Rectal smooth muscle tissue (tissue), 1 donor: ENCODE results near the gene CBX7.

Source experiments
- H3K27ac ChIP-seq: one replicate; pipeline ENCODE4 v1.7.0; 2013; ENCODE audit warnings: low read depth, low read length, inconsistent platforms
- H3K27me3 ChIP-seq: one replicate; pipeline ENCODE4 v1.7.0; 2013; ENCODE audit warnings: low read length; ENCODE audit not compliant: control insufficient read depth, insufficient read depth
- H3K36me3 ChIP-seq: one replicate; pipeline ENCODE4 v1.7.0; 2013; ENCODE audit warnings: low read length; ENCODE audit not compliant: control insufficient read depth, insufficient read depth
- H3K4me1 ChIP-seq: one replicate; pipeline ENCODE4 v1.7.0; 2013; ENCODE audit warnings: low read length; ENCODE audit not compliant: control insufficient read depth, insufficient read depth
- H3K4me3 ChIP-seq: one replicate; pipeline ENCODE4 v1.7.0; 2013; ENCODE audit warnings: low read length
- H3K9ac ChIP-seq: one replicate; pipeline ENCODE4 v1.7.0; 2013; ENCODE audit warnings: low read length

CBX7 gene

DNA sequence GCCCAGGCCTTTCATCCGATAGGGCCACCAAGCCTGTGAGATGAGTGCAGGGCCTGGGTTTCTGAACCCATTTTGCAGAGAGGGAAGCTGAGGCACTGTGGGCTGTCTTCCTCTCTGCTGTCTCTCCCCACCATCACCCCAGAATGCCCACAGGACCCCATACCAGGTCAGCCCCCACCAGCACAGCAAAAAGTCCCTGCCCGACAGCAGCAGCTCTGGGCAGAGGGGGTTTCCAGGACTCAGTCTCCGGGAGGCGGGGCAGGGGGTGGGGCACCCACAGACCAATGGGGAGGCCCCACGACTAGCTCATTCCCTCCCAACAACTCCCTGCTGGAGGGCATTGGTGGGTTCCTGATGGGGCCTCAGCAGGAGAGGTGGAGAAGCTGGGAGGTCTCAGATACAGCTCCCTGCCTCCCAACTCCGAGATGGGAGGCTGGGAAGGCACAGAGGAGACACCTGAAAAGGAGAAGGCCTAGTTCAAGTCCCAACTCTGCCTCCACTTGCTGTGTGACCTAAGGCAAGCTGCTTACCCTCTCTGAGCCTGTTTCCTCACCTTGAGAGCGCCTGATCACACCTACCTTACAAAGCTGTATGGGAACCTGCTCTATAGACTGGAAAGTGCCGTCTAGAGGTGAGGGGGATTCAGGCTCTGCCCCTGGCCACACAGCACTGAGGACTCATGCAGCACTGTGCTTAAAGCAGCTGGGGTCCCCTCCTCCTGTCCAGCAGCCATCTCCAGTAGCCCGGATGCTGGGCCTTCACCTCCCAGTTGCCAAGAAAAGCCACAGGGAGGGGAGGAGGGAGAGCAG is 3.5 kb downstream of the CBX7 start:
- Histone ChIP-seq H3K4me1 (peaks cover 31% of the 10 kb centered on the region), H3K27ac (peak overlapping the region; percentile 56), H3K27me3 (no peaks in the 10 kb centered on the region), H3K9ac (no peak overlapping the region), H3K4me3 (peak overlapping the region; percentile 34), H3K36me3 (no peaks in the 10 kb centered on the region)

- Histone ChIP-seq H3K4me3 (no peak overlapping the region), H3K27ac (peak overlapping the region; percentile 56), H3K9ac (no peak overlapping the region)
These were observed 4.3 kb downstream of the CBX7 start for GRCh38 chr22:39148026-39148726.

GRCh38 chr22:39147335-39148025 is 5.0 kb downstream of the CBX7 start:
- Histone ChIP-seq H3K36me3 (no peaks in the 10 kb centered on the region), H3K9ac (no peak overlapping the region), H3K4me1 (peaks cover 36% of the 10 kb centered on the region), H3K4me3 (no peak overlapping the region), H3K27ac (peak overlapping the region; percentile 49), H3K27me3 (no peaks in the 10 kb centered on the region)

More at GRCh38 chr22:39148026-39148726, 4.3 kb downstream of the CBX7 start:
- Histone ChIP-seq H3K4me1 (peaks cover 36% of the 10 kb centered on the region), H3K27me3 (no peaks in the 10 kb centered on the region), H3K36me3 (no peaks in the 10 kb centered on the region)

DNA sequence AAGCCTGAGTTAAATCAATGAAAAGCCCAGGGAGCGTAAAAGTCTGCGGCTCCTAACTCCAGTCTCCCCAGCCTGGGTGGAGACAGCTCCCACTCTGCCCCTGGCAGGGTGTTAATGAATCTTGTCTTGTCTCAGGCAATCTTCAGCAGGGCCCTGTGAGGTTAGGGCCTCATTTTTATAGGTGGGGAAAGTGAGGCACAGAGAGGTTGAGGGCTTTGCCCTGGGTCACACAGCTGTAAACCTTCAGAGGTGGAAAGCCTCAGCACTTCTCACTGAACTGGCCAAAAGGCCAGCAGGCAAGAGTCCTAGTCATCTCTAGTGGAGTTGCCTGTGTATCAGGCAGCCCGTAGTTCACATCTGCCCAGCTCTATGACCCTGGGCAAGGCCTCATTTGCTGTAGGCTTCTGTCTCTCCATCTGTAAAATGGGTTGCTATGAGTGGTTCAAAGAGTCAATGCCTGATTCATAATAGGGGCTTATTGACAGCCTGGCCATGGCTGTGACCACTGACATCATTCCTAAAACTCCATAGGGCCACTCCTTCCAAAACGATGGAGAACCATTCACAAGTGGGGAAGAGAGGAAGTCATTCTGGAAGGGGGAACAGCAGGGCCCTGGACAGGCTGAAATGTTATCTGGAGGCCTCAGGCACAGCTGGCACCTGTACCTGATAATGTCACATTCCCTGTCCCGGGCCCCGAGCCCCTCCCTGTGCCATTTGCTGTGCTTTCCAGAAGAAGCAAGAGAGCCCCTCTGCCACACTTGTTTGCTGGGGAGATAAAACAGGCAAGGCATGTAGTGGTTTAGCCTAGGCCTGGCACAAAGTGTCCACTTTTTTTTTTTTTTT is 6.0 kb downstream of the CBX7 start:
- Histone ChIP-seq H3K27ac (peak overlapping the region; percentile 93), H3K4me3 (peak overlapping the region; percentile 76), H3K27me3 (no peaks in the 10 kb centered on the region), H3K4me1 (peaks cover 36% of the 10 kb centered on the region), H3K9ac (peak overlapping the region; percentile 68), H3K36me3 (no peaks in the 10 kb centered on the region)

- peak overlapping the region; percentile 2 for H3K9ac ChIP-seq
- H3K36me3 ChIP-seq: no peaks in the 10 kb centered on the region
- H3K4me1 ChIP-seq: peaks cover 27% of the 10 kb centered on the region
- no peaks in the 10 kb centered on the region for H3K27me3 ChIP-seq
- peak overlapping the region; percentile 97 for H3K4me3 ChIP-seq
- H3K27ac ChIP-seq: peak overlapping the region; percentile 87
These were observed 8.2 kb downstream of the CBX7 start for GRCh38 chr22:39144101-39144767.

- Histone ChIP-seq H3K27ac (no peak overlapping the region), H3K27me3 (no peaks in the 10 kb centered on the region), H3K9ac (no peak overlapping the region), H3K4me1 (peaks cover 16% of the 10 kb centered on the region), H3K4me3 (no peak overlapping the region), H3K36me3 (no peaks in the 10 kb centered on the region)
These were observed 10.3 kb downstream of the CBX7 start for GRCh38 chr22:39142088-39142680.

DNA sequence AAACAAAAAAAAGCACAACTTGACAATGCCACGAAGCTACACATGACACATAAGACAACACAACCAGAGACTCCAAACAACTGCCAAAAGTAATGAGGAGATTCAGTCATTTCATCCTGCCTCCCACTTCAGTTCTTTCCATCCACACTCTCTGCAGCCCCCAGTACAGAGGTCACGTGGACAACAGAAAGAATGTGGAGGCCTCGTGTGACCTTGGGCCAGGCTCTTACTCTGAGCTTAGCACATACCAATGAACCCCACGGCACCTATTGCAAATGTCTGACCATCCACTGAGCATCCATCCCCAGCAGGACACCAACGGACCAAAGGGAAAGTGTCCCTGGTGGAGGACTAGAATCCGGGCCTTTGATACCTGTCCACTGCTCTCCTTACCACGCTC is 12.5 kb downstream of the CBX7 start:
- H3K4me1 ChIP-seq: peaks cover 11% of the 10 kb centered on the region
- no peak overlapping the region for H3K4me3 ChIP-seq
- H3K36me3 ChIP-seq: no peaks in the 10 kb centered on the region
- no peak overlapping the region for H3K27ac ChIP-seq
- H3K9ac ChIP-seq: no peak overlapping the region
- H3K27me3 ChIP-seq: no peaks in the 10 kb centered on the region

DNA sequence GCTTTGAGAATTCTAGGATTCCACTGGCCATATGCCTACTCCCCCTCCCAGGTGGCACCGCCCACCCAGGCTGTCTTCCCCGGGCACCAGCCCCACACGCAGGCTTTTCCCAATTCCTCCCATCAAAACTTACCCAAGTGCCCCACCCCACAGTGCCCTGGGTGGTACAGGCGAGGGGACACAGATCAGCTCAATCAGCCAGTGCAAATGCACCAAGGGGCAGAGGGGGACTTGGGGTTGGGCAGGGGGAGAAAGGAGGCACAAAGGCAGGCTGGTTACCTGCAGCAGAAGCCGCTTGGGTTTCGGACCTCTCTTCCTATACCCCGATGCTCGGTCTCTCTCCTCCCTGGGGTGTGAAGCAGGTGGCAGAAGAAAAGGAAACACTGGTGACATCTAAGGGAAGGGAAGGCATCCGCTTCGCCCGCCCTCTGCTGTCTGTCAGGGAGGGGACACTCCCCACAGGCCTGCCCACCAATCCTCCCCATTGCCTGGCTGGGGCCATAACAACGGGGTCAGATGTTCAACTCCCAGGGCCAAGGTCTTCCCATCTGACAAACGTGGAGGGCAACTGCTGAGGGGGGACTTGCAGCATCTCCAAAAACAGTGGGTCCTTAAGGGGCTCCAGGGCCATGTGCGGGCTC is 14.0 kb downstream of the CBX7 start:
- no peaks in the 10 kb centered on the region for H3K27me3 ChIP-seq
- H3K4me3 ChIP-seq: no peak overlapping the region
- H3K9ac ChIP-seq: no peak overlapping the region

GRCh38 chr22:39136317-39136716 is 16.2 kb downstream of the CBX7 start:
- no peak overlapping the region for H3K9ac ChIP-seq
- no peak overlapping the region for H3K4me3 ChIP-seq
- peaks cover 9% of the 10 kb centered on the region for H3K4me1 ChIP-seq
- H3K27me3 ChIP-seq: no peaks in the 10 kb centered on the region
- peaks cover 8% of the 10 kb centered on the region for H3K36me3 ChIP-seq
- no peak overlapping the region for H3K27ac ChIP-seq

More for the DNA sequence above, 14.0 kb downstream of the CBX7 start:
- Histone ChIP-seq H3K36me3 (no peaks in the 10 kb centered on the region), H3K27ac (no peak overlapping the region), H3K4me1 (peaks cover 7% of the 10 kb centered on the region)

GRCh38 chr22:39135092-39135896 is 17.2 kb downstream of the CBX7 start:
- Histone ChIP-seq H3K4me3 (no peak overlapping the region), H3K27me3 (no peaks in the 10 kb centered on the region), H3K4me1 (peaks cover 13% of the 10 kb centered on the region), H3K36me3 (peaks cover 8% of the 10 kb centered on the region), H3K27ac (peak overlapping the region; percentile 11), H3K9ac (no peak overlapping the region)
